C1 segment of cervical spinal cord (tissue), 14 donors: ENCODE results near the gene EFL1.

Source experiments
- DNase-seq, 14 donors: peaks; one replicate each; lab custom pipeline; 2025; lab: John Stamatoyannopoulos, UW

Gene EFL1

GRCh38 chr15:82126346-82126745 lies 136.2 kb downstream of the EFL1 start:
- DNase-seq, result no peak

- no peak for DNase-seq
Measured at GRCh38 chr15:82124331-82125263, 137.9 kb downstream of the EFL1 start.

GRCh38 chr15:82122746-82123400 lies 139.7 kb downstream of the EFL1 start:
- peak in 1 of 14 donors; percentile 6 for DNase-seq

- DNase-seq, result no peak
Measured at GRCh38 chr15:82118040-82118439, 144.5 kb downstream of the EFL1 start.

- no peak for DNase-seq
Measured at GRCh38 chr15:82117296-82117695, 145.2 kb downstream of the EFL1 start.

GRCh38 chr15:82114660-82115059 lies 147.9 kb downstream of the EFL1 start:
- no peak for DNase-seq

- no peak for DNase-seq
Measured at GRCh38 chr15:82113106-82113715, 149.3 kb downstream of the EFL1 start.

- no peak for DNase-seq
Measured at GRCh38 chr15:82111918-82112317, 150.6 kb downstream of the EFL1 start.

GRCh38 chr15:82110144-82110543 lies 152.4 kb downstream of the EFL1 start:
- no peak for DNase-seq

- peak in 4 of 14 donors; percentile 0 to 17 (median 8) for DNase-seq
Measured at GRCh38 chr15:82108489-82109078, 153.9 kb downstream of the EFL1 start.

GRCh38 chr15:82106679-82107078 lies 155.9 kb downstream of the EFL1 start:
- DNase-seq, result no peak

- DNase-seq, result no peak
Measured at GRCh38 chr15:82105451-82106215, 156.9 kb downstream of the EFL1 start.

GRCh38 chr15:82103468-82103867 lies 159.1 kb downstream of the EFL1 start:
- no peak for DNase-seq

- DNase-seq, result no peak
Measured at GRCh38 chr15:82100111-82100929, 162.2 kb downstream of the EFL1 start.

GRCh38 chr15:82098674-82099073 lies 163.9 kb downstream of the EFL1 start:
- DNase-seq, result no peak

- DNase-seq, result no peak
Measured at GRCh38 chr15:82095803-82096202, 166.7 kb downstream of the EFL1 start.

GRCh38 chr15:82093774-82094211 lies 168.7 kb downstream of the EFL1 start:
- no peak for DNase-seq

GRCh38 chr15:82093325-82093724 lies 169.2 kb downstream of the EFL1 start:
- DNase-seq, result no peak

- DNase-seq, result no peak
Measured at GRCh38 chr15:82091636-82092140, 170.8 kb downstream of the EFL1 start.
